Measurements from ENCODE around the gene TMEM106C. TPM values are rescaled to one million over a fixed set of nuclear protein-coding genes. Genes with fewer than 3 reads are reported as not detected.

TMEM106C gene
- total RNA-seq, 1 donor from 2014 or later = 30.0 TPM

- peaks cover 2% of the 10 kb centered on the region for H3K9me3 Mint-ChIP-seq (ENCODE audit: unreplicated experiment)
- peaks cover 14% of the 10 kb centered on the region for H3K27me3 Mint-ChIP-seq (ENCODE audit: low read depth, unreplicated experiment)
- Histone ChIP-seq H3K9ac (ENCODE audit: low read length) (no peak overlapping the region), H2AFZ (ENCODE audit: low read depth, low read length) (no peak overlapping the region), H3K9me3 (ENCODE audit: insufficient read depth, low read depth, low read length) (no peaks in the 10 kb centered on the region), H4K20me1 (ENCODE audit: insufficient read depth, low read length) (no peaks in the 10 kb centered on the region), H3K4me2 (ENCODE audit: low read length) (no peak overlapping the region), H3K27ac (ENCODE audit: low read depth, low read length) (no peak overlapping the region), H3K27me3 (ENCODE audit: insufficient read depth, low read length) (no peaks in the 10 kb centered on the region), H3K4me1 (ENCODE audit: insufficient read depth, low read length) (no peaks in the 10 kb centered on the region), H3K79me2 (ENCODE audit: insufficient read depth, low read length) (no peaks in the 10 kb centered on the region), H3K36me3 (ENCODE audit: insufficient read depth, low read length) (no peaks in the 10 kb centered on the region), H3K4me3 (ENCODE audit: insufficient read depth, low read depth, low read length) (no peak overlapping the region)
- no peak for TF ChIP-seq CTCF (IDR thresholded peaks at IDR 0.05; ENCODE audit: insufficient read depth, low read depth, low read length)
- no peak for TF ChIP-seq EZH2 (IDR thresholded peaks at IDR 0.05; ENCODE audit: insufficient read depth, low read length)
- no peaks in the 10 kb centered on the region for H3K4me1 Mint-ChIP-seq (ENCODE audit: low read depth, unreplicated experiment)
- DNase-seq (ENCODE audit: low read depth) (no peak), FAIRE-seq (no peak)
- peaks cover 11% of the 10 kb centered on the region for H3K36me3 Mint-ChIP-seq (ENCODE audit: low read depth, unreplicated experiment)
- no peak overlapping the region for H3K27ac Mint-ChIP-seq (ENCODE audit: unreplicated experiment)
- H3K4me3 Mint-ChIP-seq (ENCODE audit: unreplicated experiment) = no peak overlapping the region
Observed at GRCh38 chr12:47972895-47973294, 9.5 kb downstream of the TMEM106C start.

GRCh38 chr12:47973870-47974269 lies 10.5 kb downstream of the TMEM106C start:
- Mint-ChIP-seq H3K9me3 (ENCODE audit: unreplicated experiment) (peaks cover 2% of the 10 kb centered on the region), H3K4me3 (ENCODE audit: unreplicated experiment) (no peak overlapping the region)

More at GRCh38 chr12:47973870-47974269, 10.5 kb downstream of the TMEM106C start:
- TF ChIP-seq EZH2 (IDR thresholded peaks at IDR 0.05; ENCODE audit: insufficient read depth, low read length) (no peak), CTCF (IDR thresholded peaks at IDR 0.05; ENCODE audit: insufficient read depth, low read depth, low read length) (no peak)
- Mint-ChIP-seq H3K27me3 (ENCODE audit: low read depth, unreplicated experiment) (peaks cover 14% of the 10 kb centered on the region), H3K36me3 (ENCODE audit: low read depth, unreplicated experiment) (peaks cover 7% of the 10 kb centered on the region), H3K4me1 (ENCODE audit: low read depth, unreplicated experiment) (no peaks in the 10 kb centered on the region), H3K27ac (ENCODE audit: unreplicated experiment) (no peak overlapping the region)
- no peaks in the 10 kb centered on the region for H3K27me3 ChIP-seq (ENCODE audit: insufficient read depth, low read length)
- no peaks in the 10 kb centered on the region for H4K20me1 ChIP-seq (ENCODE audit: insufficient read depth, low read length)
- H3K9me3 ChIP-seq (ENCODE audit: insufficient read depth, low read depth, low read length) = no peaks in the 10 kb centered on the region
- no peak overlapping the region for H3K4me2 ChIP-seq (ENCODE audit: low read length)
- no peak overlapping the region for H3K9ac ChIP-seq (ENCODE audit: low read length)
- no peak for DNase-seq (ENCODE audit: low read depth)
- H3K27ac ChIP-seq (ENCODE audit: low read depth, low read length) = no peak overlapping the region
- no peaks in the 10 kb centered on the region for H3K79me2 ChIP-seq (ENCODE audit: insufficient read depth, low read length)
- no peaks in the 10 kb centered on the region for H3K36me3 ChIP-seq (ENCODE audit: insufficient read depth, low read length)
- H3K4me3 ChIP-seq (ENCODE audit: insufficient read depth, low read depth, low read length) = no peak overlapping the region
- H3K4me1 ChIP-seq (ENCODE audit: insufficient read depth, low read length) = no peaks in the 10 kb centered on the region
- no peak for FAIRE-seq
- no peak overlapping the region for H2AFZ ChIP-seq (ENCODE audit: low read depth, low read length)
